Measurements from ENCODE around the gene NOA1. TPM values are rescaled to one million over a fixed set of nuclear protein-coding genes. Genes with fewer than 3 reads are reported as not detected.
A peak's percentile ranks its signal among the peaks of the same experiment; 100 is the strongest.

Gene NOA1
- total RNA-seq, 4 donors from 2014 or later, result 20.3 to 34.5 (median 23.2) TPM

GRCh38 chr4:56986952-56987351, 9.5 kb upstream of the NOA1 start:
- intact Hi-C loops (cut with DNase I; ENCODE audit: low total_unique reads) (no loop called here), in situ Hi-C loops (cut with MboI; ENCODE audit: low sequenced_read_pairs in 4 of 4) (loop anchor here in 2 of 4 donors (10.0 to 25.0 kb wide), 2 partner anchors 82 to 525 kb away; partner anchors contain the start of genes REST (in 1 of the 2) and SRP72 (in 1 of the 2))
- TF ChIP-seq, protein P1, sequence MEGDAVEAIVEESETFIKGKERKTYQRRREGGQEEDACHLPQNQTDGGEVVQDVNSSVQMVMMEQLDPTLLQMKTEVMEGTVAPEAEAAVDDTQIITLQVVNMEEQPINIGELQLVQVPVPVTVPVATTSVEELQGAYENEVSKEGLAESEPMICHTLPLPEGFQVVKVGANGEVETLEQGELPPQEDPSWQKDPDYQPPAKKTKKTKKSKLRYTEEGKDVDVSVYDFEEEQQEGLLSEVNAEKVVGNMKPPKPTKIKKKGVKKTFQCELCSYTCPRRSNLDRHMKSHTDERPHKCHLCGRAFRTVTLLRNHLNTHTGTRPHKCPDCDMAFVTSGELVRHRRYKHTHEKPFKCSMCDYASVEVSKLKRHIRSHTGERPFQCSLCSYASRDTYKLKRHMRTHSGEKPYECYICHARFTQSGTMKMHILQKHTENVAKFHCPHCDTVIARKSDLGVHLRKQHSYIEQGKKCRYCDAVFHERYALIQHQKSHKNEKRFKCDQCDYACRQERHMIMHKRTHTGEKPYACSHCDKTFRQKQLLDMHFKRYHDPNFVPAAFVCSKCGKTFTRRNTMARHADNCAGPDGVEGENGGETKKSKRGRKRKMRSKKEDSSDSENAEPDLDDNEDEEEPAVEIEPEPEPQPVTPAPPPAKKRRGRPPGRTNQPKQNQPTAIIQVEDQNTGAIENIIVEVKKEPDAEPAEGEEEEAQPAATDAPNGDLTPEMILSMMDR (IDR thresholded peaks at IDR 0.05 in 4 of 5, conservative IDR thresholded peaks at IDR 0.05 in 1 of 5), result no peak
- TF ChIP-seq POLR2A (IDR thresholded peaks at IDR 0.05), result no peak
- no peak for DNase-seq
- Histone ChIP-seq H3K9me3 (no peaks in the 10 kb centered on the region), H3K4me3 (no peak overlapping the region), H3K27ac (no peak overlapping the region), H3K27me3 (no peaks in the 10 kb centered on the region), H3K36me3 (peaks cover 4 to 42% of the 10 kb centered on the region in 2 donors), H3K4me1 (peaks cover under 1 to 9% of the 10 kb centered on the region in 2 donors)
- ATAC-seq, result no peak

DNA sequence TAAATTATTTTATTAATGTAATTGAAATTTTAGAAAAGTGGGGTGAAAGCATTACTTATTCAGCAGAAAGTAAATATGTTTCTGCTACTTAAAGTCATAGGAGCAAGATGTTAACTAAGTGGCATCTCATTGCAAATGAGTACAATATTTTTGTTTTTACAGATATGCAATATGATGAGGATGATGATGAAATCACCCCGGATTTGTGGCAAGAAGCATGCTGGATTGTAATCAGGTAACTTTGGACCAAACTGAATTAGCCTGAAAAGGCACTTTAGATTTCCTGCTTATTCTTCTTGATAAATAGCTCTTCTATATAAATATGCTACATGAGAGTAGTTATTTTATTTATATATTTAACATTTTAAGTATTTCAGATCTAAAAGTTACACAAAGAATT, 8.8 kb upstream of the NOA1 start:
- no peak for ATAC-seq
- Histone ChIP-seq H3K27ac (no peak overlapping the region), H3K4me3 (no peak overlapping the region), H3K27me3 (no peaks in the 10 kb centered on the region), H3K4me1 (peaks cover 8 to 17% of the 10 kb centered on the region in 2 donors), H3K9me3 (no peaks in the 10 kb centered on the region), H3K36me3 (peaks cover 4 to 38% of the 10 kb centered on the region in 2 donors)
- DNase-seq, result no peak
- intact Hi-C loops (cut with DNase I; ENCODE audit: low total_unique reads) (no loop called here), in situ Hi-C loops (cut with MboI; ENCODE audit: low sequenced_read_pairs in 4 of 4) (loop anchor here in 2 of 4 donors (10.0 to 25.0 kb wide), 2 partner anchors 81 to 524 kb away; partner anchors contain the start of genes REST (in 1 of the 2) and SRP72 (in 1 of the 2))
- TF ChIP-seq, protein P1 (IDR thresholded peaks at IDR 0.05 in 4 of 5, conservative IDR thresholded peaks at IDR 0.05 in 1 of 5), result no peak
- TF ChIP-seq POLR2A (IDR thresholded peaks at IDR 0.05), result no peak

DNA sequence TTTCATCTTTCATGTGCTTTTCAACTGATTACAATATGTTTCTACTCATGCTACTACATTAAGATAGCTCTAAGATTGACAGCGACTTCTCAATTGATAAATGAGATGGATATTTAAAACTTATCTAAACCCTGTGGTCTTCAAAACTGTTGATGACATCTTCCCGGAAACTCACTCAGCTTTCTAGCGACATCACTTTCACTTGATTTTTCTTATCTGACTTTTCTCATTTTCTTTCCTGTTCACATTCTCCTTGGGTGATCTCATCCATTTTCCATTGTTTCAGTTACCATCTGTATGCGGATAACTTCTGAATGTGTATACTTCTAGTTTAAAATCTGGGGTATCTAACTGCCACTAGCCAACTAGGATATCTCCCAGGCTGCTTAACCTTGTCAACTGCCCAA, 4.4 kb upstream of the NOA1 start:
- Histone ChIP-seq H3K27ac (no peak overlapping the region), H3K4me3 (no peak overlapping the region), H3K4me1 (peaks cover 26 to 41% of the 10 kb centered on the region in 2 donors), H3K9me3 (no peaks in the 10 kb centered on the region), H3K36me3 (peaks cover 2 to 11% of the 10 kb centered on the region in 2 donors), H3K27me3 (no peaks in the 10 kb centered on the region)
- ATAC-seq (no peak), DNase-seq (no peak)
- no peak for TF ChIP-seq POLR2A (IDR thresholded peaks at IDR 0.05)
- TF ChIP-seq, protein P1 (IDR thresholded peaks at IDR 0.05 in 4 of 5, conservative IDR thresholded peaks at IDR 0.05 in 1 of 5), result no peak
- in situ Hi-C loops (cut with MboI; ENCODE audit: low sequenced_read_pairs in 4 of 4) (loop anchor here in 2 of 4 donors (10.0 to 25.0 kb wide), 2 partner anchors 77 to 519 kb away; partner anchors contain the start of genes REST (in 1 of the 2) and SRP72 (in 1 of the 2)), intact Hi-C loops (cut with DNase I; ENCODE audit: low total_unique reads) (no loop called here)

DNA sequence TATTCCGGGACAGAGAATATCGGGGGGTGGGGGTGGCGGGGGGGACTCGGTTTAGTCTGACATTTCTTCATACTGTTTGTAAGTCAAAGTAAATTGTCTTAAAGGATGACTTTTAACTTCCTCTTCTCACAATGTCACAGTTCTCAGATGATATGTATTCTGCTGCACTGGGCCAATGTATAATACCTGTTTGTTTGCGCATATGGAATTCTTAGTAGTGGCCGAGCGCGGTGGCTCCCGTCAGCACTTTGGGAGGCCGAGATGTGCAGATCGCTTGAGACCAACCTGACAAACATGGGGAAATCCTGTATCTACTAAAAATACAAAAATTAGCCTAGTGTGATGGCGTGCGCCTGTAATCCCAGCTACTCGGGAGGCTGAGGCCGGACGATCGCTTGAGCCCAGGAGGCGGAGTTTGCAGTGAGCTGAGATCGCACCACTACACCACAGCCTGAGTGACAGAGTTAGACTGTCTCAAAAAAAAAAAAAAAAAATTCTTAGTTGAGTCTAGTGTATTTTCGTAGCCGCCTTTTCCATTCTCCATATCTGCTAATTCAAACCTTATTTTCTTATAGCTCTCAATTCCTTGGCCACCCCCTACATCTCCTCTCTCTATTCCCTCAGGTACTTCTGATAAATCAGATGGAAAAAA, 2.1 kb upstream of the NOA1 start:
- intact Hi-C loops (cut with DNase I; ENCODE audit: low total_unique reads), result loop anchor here (2.0 to 5.0 kb wide), 2 partner anchors 322 to 543 kb away; partner anchors contain the start of gene PAICS
- no peak for DNase-seq
- Histone ChIP-seq H3K4me1 (peaks cover 41 to 53% of the 10 kb centered on the region in 2 donors), H3K27me3 (no peaks in the 10 kb centered on the region), H3K4me3 (peak overlapping the region; percentile 81 to 95 (median 90)), H3K9me3 (no peaks in the 10 kb centered on the region), H3K27ac (peak overlapping the region; percentile 81 to 94 (median 91)), H3K36me3 (peaks cover 0 to 3% of the 10 kb centered on the region in 2 donors)
- TF ChIP-seq POLR2A (IDR thresholded peaks at IDR 0.05), result no peak
- TF ChIP-seq, protein P1 (IDR thresholded peaks at IDR 0.05 in 4 of 5, conservative IDR thresholded peaks at IDR 0.05 in 1 of 5), result no peak
- no peak for ATAC-seq
- in situ Hi-C loops (cut with MboI; ENCODE audit: low sequenced_read_pairs in 4 of 4), result loop anchor here in 3 of 4 donors (5.0 to 25.0 kb wide), 3 partner anchors 72 to 517 kb away; partner anchors contain the start of genes REST (in 3 of the 3) and SRP72 (in 1 of the 3)
